HG03354 (cell line): Measurements from ENCODE around the gene PDE4A.
"Not testable (repeated sequence)": the region's sequence is repeated elsewhere in the genome, so short reads cannot be mapped to it uniquely, and the experiment has no call there.

Experiments
- ATAC-seq: cut with Tn5 transposase; IDR thresholded peaks from one replicate; pipeline ENCODE4 v1.9.1; 2021; ENCODE audit warnings: mild to moderate bottlenecking; ENCODE audit not compliant: unreplicated experiment, poor library complexity, severe bottlenecking

The PDE4A gene

DNA sequence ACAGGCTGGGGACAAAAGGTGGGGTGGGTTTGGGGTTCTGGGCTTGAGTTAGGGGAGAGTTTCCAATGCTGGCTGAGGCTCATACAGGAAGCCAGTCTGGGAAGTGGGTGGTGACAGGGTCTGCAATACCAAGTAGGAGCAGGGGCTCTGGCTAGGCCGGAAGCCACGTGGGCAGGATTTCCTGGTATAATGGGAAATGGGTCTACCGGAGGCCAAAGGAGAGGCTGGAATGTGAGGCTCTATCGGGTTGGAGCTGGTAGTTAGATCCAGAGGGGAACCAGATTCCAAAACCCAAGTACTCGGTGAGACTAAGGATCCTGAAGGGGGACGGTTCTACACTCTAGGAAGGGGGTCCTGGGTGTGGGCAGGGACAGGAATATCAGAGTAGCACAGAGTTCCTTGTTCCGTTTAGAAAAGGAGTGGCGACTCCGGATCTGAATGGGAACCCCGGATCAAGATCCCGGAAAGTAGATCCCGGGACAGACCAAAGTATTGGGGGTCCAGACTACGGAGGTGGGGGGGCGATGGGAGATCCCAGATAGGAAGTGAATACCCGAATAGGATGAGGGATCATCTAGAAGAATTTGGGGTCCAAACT lies 17.8 kb upstream of the PDE4A start:
- no peak for ATAC-seq

DNA sequence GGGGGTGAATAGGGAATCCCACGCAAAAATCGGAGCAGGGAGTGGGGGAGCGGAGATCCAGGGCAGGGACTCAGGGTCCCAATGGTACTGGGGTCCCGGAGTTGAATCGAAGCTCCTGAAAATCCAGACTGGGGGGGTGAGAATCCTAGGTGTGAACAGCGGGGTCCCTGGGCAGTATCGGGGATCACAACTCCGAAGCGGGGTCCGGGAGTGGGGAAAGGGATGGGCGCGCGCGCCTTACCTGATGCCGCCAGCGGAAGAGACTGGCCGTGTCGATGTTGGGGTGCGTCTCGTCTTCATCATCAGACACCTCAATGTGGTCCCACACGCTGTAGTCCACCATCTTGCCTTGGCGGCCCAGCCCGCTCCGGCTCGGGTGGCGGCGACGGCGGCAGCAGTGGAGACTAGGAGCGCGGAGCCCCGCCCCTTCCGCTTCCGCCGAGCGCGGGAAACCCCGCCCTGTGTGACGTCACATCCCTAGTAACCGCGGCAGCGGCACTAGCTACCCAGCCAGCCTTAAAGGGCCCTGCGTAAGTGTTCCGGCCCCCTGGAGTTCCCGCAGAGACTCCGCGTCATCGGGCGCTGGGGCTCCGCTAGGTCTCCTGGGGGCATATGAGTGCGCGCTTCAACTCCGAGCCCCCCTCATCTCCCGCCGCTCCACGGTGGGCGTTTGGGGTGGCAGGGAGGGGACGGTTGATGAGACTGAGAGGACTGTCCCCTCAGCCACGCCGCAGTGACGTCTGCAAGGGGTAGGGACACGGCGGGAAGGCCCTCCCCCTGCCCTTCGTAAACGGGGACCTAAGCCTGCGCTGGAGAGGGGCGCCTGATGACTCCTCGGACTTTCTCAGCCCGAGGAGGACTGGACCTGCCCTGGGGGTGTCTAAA lies 17.0 kb upstream of the PDE4A start, which contains the start of gene CDC37:
Gene CDC37 (minus strand): TSS at position 406 of the 885 bp plus-strand sequence. CDS start 63 bp downstream, at position 343.
- ATAC-seq = peak; percentile 81

DNA sequence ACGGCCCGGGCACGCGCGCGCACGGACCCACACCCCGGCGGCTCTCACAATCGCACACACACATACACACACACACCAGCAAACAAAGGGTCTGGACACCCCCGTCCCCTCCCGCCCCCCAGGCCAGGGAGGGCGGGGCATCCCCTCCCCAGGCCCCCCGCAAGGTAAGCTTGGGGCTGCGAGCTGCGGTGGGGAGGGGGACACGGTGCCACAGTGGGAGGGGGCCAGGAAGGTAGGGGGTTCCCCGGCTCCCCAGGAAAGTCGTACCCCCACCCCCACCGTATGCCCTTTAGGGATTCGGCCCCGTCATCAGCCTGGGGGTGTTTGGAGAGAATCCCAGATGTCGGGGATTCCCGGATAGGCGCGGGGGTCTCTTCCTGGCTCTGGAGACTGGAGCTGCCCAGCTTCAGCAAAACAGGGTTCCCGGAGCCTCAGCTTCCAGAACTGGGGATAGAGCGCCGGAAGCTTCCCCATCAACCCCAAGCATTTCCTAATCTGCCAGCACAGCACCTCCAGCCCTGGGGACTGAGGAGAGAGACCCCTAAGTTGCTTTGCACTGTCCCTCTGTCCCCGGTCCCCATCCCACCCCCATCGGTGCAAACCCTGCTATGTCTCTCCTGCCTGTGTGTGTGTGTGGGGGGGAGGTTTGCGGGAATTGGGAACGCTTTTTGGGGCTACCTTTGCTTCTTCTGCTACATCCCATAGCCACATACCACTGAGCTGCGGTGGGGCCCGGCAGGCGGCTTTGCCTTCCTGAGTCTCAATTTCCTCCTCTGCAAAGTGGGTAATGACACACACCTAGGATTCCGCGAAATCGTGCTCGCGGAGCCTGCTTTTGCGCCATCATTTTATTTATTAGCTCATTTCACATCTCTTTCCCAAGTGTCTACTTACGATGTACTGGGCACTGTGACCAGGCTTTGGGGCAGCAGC lies 15.2 kb upstream of the PDE4A start:
- no peak for ATAC-seq

DNA sequence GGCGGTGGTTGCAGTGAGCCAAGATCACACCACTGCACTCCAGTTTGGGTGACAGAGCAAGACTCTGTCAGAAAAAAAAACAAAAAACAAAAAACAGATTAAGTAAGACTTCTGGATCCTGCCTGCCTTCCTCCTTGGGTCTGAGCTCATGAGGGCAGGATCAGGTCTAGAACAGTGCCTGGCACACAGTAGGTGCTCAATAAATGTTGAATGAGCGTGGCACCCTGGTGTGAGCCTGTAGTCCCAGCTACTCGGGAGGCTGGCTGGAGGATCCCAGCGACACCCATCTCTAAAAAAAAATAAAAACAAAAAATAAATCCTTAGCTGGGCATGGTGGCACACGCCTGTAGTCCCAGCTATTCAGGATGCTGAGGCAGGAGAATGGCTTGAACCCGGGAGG lies 14.1 kb upstream of the PDE4A start:
- no peak for ATAC-seq

DNA sequence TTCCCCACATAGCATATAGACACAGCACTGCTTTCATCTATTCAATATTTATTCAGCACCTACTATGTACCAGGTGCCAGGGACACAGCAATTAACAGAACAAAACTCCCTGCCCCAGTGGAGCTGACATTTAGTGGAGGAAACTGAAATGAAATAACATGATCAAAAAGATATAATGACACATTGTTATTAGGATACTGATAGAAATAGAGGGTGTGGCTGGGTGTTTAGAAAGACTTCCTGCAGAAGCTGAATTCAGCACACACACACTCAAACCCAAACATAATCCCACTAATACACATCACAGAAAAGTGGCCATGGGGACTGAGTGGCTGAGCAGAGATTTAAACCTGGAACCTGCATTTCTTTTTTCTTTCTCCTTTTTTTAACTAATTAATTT lies 13.2 kb upstream of the PDE4A start:
- no peak for ATAC-seq

DNA sequence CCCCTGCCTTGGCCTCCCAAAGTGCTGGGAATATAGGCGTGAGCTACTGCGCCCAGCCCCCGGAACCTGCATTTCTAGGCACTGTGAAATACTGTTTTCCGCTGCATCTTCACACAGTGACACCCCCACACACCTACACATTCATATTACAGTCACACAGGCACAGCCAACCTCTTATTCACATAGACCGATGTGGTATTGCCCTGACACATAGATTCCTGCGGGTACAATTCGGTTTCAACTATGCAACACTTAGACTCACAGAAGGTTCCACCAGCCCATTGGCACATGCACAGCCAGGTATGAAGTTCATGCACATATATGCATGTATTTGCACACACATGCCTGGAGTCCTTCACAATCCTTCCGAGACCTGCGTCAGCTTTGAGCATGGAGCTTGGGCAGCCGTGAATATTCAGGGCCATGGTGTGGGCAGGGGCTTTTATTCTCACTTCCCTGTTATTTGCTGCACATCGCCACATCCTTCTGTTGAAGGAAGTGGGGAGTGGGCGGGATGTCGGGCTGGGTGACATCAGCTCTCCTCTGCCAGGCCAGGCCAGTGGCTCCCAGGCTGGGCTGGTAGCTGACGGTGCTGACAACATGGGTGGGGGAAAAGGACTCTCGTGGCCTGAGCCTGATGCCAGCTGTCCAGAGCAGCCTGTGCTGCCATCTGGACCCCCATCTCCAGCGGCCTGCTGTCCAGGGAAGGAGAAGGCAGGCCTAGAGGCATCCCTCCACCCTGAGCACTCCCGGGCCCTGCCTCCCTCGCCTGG lies 11.6 kb upstream of the PDE4A start:
- no peak for ATAC-seq

DNA sequence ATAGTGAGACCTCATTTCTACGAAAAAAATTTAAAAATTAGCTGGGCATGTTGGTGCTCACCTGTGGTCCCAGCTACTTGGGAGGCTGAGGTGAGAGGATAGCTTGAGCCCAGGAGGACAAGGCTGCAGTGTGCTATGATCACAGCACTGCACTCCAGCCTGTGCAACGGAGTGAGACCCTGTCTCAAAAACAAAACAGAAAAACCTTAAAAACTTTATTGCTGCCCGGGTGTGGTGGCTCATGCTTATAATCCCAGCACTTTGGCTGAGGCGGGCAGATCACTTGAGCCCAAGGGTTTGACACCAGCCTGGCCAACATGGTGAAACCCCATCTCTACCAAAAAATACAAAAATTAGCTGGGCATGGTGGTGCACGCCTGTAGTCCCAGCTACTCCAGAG lies 9.1 kb upstream of the PDE4A start:
- ATAC-seq = not testable (repeated sequence)

DNA sequence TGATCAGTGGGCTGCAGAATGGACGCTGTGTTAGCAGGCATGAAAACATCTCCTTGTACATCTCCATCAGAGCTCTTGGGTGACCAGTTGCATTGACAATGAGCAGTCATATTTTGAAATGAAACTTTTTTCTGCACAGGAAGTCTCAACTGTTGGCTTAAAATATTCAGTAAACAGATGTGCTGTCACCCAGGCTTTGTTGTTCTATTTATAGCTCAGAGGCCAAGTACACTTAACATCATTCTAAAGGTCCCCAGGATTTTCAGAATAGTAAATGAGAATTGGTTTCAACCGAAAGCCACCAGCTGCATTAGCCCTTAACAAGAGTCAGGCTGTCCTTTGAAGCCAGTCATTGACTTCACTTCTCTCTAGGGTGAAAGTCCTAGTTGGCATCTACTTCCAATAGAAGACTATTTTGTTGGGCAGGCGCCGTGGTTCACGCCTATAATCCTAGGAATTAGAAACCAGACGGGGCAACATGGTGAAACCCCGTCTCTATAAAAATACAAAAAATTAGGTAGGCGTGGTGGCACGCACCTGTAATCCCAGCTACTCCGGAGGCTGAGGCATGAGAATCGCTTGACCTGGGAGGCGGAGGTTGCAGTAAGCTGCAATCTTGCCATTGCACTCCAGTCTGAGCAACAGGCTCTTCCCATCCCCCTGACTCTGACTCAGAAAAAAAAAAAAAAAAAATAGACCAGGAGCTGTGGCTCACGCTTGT lies 7.9 kb upstream of the PDE4A start:
- peak; percentile 69 for ATAC-seq

DNA sequence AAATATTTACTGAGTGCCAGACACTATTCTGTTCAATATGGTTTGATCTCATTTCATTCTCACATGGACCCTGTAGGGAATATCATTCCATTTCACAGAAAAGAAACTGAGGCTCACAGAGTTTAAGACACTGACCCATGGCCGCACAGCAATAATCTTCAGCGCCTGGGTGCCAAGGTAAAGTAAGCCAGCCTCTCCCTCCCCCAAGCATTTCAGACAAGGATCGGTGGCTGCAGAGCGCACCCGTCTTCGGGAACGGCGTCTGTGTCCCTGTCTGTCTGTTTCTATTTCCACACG lies 4.3 kb upstream of the PDE4A start:
- no peak for ATAC-seq

DNA sequence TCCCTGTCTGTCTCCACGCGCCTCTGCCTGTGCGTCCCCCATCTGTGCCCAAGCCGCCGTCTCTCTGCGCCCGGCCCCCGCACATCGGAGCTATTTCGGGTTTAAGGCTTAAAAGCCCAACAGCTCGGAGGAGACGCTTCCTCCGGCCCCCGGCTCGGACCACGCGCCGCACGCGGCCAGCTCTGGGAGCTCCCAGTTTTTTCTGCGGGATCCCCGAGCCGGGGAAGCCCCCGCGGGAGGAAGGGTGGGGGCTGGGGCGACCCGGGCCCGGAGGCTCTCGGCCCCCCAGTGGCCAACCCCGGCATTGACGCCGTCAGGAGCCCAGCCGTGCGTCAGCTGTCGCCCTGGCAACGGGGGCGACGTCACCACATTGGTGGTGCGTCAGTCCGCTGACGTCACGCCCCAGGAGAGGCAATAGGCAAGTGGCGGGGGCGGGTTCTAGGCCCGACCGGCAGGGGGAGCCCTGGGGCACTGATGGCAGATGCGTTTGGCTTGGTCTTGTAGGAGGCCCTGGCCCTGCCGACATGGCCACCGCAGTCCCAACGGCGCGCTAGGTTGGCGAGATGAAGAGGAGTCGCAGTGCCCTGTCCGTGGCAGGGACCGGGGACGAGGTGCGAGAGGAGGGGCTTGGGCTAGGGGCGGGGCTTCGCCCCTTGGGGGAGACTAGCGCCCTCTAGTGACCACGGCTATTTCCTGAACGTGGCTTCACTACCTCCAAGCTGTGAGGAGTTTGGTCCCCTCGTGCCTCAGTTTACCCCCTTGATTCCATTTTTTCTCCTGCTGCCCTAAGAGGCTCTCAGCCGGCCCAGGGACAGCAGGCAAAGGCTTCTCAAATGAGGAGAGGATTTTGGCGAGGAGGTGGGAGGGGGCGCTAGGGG lies 3.7 kb upstream of the PDE4A start:
- ATAC-seq = peak; percentile 57

DNA sequence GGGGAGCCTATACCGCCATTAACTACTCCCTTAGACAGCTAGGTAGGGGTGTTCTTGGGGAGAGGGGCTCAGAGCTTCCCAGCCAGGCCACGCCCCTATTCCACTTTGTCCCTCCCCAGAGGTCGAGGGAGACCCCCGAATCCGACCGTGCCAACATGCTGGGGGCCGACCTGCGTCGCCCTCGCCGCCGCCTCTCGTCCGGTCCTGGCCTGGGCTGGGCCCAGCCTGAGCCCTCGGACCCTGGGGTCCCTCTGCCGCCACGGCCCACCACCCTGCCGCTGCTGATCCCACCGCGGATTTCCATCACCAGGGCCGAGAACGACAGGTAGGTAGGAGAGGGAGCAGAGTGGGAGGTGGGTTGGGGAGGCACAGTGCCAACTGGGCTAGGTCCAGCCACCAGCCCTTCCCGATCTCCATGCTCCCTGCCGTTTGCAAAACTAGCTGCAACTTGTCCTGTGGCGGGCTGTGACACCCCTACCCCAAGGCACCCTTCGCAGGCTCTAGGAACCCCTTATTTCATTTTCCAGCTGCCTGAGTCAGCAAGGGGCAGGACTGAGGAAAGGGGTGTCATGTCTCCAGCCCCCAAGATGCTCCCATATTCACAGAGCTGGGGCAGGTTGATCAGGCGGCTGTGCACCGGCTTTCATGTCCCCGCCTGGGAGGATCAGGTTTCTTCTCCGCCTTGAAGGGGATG lies 2.6 kb upstream of the PDE4A start:
- ATAC-seq = no peak

DNA sequence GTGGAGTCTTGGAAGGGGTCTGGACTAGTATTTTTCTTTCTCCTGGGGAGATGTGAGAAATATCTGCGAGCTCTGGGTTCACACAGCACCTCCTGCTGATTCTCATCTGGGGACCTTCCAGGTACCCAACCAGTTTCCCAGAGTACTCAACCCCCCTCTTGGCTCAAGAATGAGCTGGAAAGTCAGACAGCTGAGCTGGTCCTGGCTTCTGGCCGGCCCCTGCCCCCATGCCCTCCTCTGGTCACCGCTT lies 2.2 kb upstream of the PDE4A start:
- ATAC-seq = no peak

DNA sequence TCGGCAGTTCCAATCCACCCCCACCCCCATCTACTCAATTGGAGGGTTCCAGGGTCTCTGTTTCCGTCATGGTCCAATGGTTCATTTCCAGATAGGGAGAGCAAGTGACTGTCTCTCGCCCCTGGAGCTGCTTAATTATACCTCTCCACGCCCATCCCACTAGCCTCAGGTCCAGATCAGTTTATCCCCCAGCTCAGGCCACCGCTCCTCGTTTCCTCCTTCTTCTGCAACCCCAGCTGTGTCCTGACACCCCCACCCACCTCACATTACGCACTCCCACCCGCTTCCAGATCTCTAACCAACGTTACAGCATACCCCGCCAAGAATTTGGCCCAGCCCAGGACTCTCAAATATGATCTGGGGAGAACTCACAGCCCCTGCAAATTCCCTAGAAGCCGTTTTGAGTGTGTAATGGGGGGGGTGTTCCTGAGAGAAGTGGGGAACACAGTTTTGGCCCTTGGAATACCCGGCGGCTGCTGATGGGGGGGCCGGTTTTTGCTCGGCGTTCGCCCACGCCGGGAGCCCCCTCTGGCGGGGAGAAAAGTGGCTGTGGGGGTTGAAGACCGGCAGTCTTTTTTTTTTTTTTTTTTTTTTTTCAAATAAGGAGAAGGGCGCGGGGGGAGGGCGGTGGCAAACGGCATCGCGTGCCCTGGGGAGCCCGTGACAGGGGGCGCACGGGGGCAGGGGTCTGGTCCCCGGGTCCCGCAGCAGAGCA lies 1.7 kb upstream of the PDE4A start:
- ATAC-seq = no peak

DNA sequence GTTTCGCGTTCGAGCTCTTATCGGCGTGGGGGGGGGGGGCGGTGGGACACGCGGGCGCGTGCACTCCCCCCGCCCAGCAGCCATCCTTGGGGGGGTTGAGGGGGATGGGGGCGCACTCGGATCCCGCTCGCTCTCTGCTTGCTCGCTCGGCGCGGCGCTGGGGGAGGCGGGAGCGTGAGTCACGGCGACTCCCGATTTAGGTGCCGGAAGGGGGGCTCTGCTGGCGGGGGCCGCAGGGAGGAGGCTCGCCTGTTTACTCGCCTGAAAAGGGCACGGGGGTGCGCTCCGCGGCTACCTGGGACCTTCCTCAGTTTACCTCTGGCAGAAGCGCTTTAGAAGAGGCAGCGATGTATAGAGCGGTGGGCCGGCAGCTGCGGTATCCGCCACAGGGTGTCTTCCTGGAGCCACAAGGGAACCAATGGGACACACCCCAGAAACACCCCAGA lies 1.1 kb upstream of the PDE4A start:
- ATAC-seq = no peak

DNA sequence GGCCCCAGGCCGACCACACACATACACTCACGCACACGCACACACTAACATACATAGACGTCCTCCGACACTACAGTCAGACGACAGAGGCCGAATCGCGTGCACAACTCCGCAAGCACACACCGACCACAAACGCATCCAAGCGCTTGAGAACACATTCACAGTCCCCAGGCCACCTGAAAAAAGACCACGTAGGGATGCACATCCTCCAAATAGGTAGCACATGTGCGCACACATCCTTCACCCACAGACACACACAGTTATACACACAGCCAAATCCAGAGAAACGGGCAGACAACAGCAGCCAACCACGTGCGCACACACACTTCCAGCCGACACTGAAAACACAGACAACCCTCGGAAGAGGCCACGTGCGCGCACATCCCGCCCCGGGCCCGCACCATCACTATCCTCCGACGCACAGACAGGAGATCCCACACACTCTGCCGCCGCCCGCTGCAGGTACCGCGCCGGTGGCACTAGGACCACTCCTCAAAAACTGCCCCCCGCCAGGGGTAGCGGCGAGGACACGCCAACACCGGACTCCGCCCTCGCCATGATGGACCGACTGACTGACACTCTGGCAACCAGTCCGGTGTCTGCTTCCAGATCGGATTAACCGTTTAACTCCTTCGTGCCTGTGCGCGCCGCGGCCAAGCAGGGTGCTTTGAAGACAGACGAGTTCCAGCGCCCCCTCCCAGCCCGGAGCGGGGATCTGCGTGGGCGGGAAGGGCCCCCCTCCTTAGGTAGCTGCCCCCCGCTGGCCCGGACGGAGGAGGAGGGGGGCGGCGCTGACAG lies 493 bp upstream of the PDE4A start:
- ATAC-seq = no peak

DNA sequence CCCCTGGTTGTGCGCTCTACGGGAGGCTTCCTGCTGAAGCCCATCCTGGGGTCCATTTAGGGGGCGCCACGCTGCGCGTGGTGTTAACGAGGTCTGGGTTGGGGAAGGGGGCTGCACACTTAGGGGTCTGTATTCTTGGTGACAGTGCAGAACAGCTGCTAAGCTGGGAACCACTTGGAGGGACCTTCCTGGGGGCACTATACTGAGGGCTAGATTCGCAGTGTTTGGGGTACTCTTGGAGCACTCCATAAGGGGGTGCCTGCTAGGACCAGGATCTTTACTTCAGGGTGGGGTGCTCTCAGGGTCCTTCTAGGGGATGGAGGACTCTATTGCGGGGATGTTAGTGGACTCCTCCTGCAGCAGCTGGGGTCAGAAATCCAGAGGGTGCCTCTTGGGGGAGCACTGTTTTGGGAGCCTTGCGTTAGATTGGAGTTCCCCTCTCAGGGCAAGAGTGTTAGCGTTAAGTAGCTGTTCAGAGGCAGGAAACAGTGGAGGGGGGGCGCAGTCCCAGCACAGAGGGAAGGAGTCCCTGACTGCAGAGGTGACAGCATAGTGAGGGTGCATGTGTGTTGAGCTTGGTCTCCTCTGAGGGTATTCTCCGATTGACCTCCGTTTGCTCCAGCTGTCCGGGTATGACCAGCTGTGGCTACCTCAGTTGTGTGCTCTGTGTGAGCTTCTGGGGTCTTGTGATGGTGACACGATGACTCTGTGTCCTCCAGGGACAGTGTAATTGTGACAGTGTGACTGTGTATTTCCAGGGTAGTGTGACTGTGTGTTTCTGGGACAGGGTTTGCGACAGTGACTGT lies 1.1 kb downstream of the PDE4A start:
- ATAC-seq = no peak
